HepG2 (cell line): ENCODE measurements around the gene NR5A2. TPM values are rescaled to one million over a fixed set of nuclear protein-coding genes. Genes with fewer than 3 reads are reported as not detected.

ENCODE experiments used
- ATAC-seq: fragments of 200-7000 bp; cut with Tn5 transposase; 3 replicates; pipeline ENCODE4 v1.9.1; 2020; ENCODE audit warnings: mild to moderate bottlenecking, moderate library complexity
- BruUV-seq: library from RNA; stranded (reverse); fragments of 400-500 nt; replicated peaks from 2 replicates; lab custom pipeline; 2021; lab: Mats Ljungman, UMichigan
- CTCF ChIA-PET: fragments of 300-600 bp; formaldehyde crosslinking; extraction: SDS; loops from one replicate; lab custom pipeline; 2021; ENCODE audit warnings: low total read pairs, inconsistent platforms, low intra/inter-chr PET ratio; lab: Yijun Ruan, JAX
- POLR2A ChIA-PET: fragments of 350-600 bp; sonication (Branson Sonifier 250); formaldehyde crosslinking; loops from one replicate; lab custom pipeline; 2020; ENCODE audit warnings: antibody characterized with exemption, inconsistent platforms; lab: Yijun Ruan, JAX
- DNase-seq: peaks from one replicate; pipeline ENCODE4 v3.0.0-alpha.2; 2015; ENCODE audit warnings: low spot score
- FAIRE-seq: peaks from 3 replicates; lab custom pipeline; 2011; peaks lifted over from hg19 to GRCh38; lab: Jason Lieb, UNC
- H2AFZ ChIP-seq: one replicate; pipeline ENCODE4 v1.6.1; 2011; ENCODE audit warnings: low read length, inconsistent platforms
- H3K27ac ChIP-seq: fragments of 300-600 bp; 3 replicates; pipeline ENCODE4 v1.8.0; 2011; ENCODE audit warnings: mixed run types, mild to moderate bottlenecking, mixed read lengths, low read length, inconsistent platforms; ENCODE audit not compliant: insufficient read depth; ENCODE audit errors: extremely low read length
- H3K27me3 ChIP-seq, 2 experiments: fragments of 200-600 bp in 1 of 2; 2 replicates in 1 of 2; 3 replicates in 1 of 2; pipeline versions ENCODE4 v1.6.0 to v1.8.0; 2011; ENCODE audit warnings: low read length in 2 of 2, mild to moderate bottlenecking in 2 of 2, moderate library complexity in 2 of 2, inconsistent platforms in 1 of 2; ENCODE audit not compliant: insufficient read depth in 2 of 2, control insufficient read depth in 1 of 2
- H3K36me3 ChIP-seq, 2 experiments: fragments of 200-600 bp in 1 of 2; replicated peaks in 1 of 2; 2 replicates in 1 of 2; 3 replicates in 1 of 2; pipeline versions ENCODE4 v1.5.1 to v1.8.0; 2011; ENCODE audit warnings: low read length in 2 of 2, inconsistent platforms in 1 of 2; ENCODE audit not compliant: insufficient read depth in 2 of 2, control insufficient read depth in 1 of 2
- H3K4me1 ChIP-seq: 2 replicates; pipeline ENCODE4 v1.5.1; 2012; ENCODE audit warnings: low read length, inconsistent platforms; ENCODE audit not compliant: insufficient read depth
- H3K4me2 ChIP-seq: 2 replicates; pipeline ENCODE4 v1.6.0; 2011; ENCODE audit warnings: low read depth, low read length, inconsistent platforms
- H3K4me3 ChIP-seq, 3 experiments: fragments of 200-600 bp in 1 of 3; sonication (generic), shearing (Covaris generic) in 1 of 3; replicated peaks in 1 of 3; 2 replicates each; pipeline ENCODE4 v1.5.1; 2011 to 2016; ENCODE audit warnings: low read length in 3 of 3, inconsistent platforms in 2 of 3, low read depth in 2 of 3, mild to moderate bottlenecking in 2 of 3, control low read depth in 1 of 3, mixed read lengths in 1 of 3; ENCODE audit not compliant: insufficient read depth in 1 of 3
- H3K79me2 ChIP-seq: one replicate; pipeline ENCODE4 v1.6.1; 2011; ENCODE audit warnings: low read length, inconsistent platforms; ENCODE audit not compliant: insufficient read depth
- H3K9ac ChIP-seq: 2 replicates; pipeline ENCODE4 v1.6.0; 2011; ENCODE audit warnings: mild to moderate bottlenecking, low read depth, low read length, inconsistent platforms; ENCODE audit not compliant: insufficient read depth
- H3K9me3 ChIP-seq: 2 replicates; pipeline ENCODE4 v1.5.1; 2012; ENCODE audit warnings: mild to moderate bottlenecking, low read length
- H4K20me1 ChIP-seq: 2 replicates; pipeline ENCODE4 v1.6.0; 2011; ENCODE audit warnings: inconsistent platforms, mild to moderate bottlenecking, low read length, moderate library complexity; ENCODE audit not compliant: insufficient read depth
- MTF2 ChIP-seq: sonication (generic); formaldehyde crosslinking; IDR thresholded peaks from 2 replicates; pipeline ENCODE4 v1.5.0; 2020; ENCODE audit warnings: missing genetic modification reagents, borderline replicate concordance
- NR3C1 ChIP-seq: sonication (generic); formaldehyde crosslinking; IDR thresholded peaks from 2 replicates; pipeline ENCODE4 v1.4.0; 2020; ENCODE audit warnings: missing genetic modification reagents
- in situ Hi-C: cut with HindIII; loops from 2 replicates; pipeline ENCODE4 v1.10.0; 2017; ENCODE audit warnings: low pct_unique_long_range_greater_than_20kb; ENCODE audit not compliant: extremely low pct_ligation_motif_present
- intact Hi-C: fragments of 100-400 bp; cut with micrococcal nuclease; formaldehyde crosslinking; loops from one replicate; pipeline ENCODE4 v1.10.0; 2022; ENCODE audit not compliant: unreplicated experiment
- polyA plus RNA-seq, 8 experiments: library from polyadenylated mRNA; depleted of rRNA in 3 of 8; stranded (reverse) in 7 of 8; unstranded in 1 of 8; fragments of >200 nt; fragmentation: Illumina TruSeq in 4 of 8; extraction: Trizol in 4 of 8; gene quantifications; 2 replicates each; pipeline versions ENCODE4 v1.2.1 to v1.2.3, GENCODE V29; 2011 to 2016; ENCODE audit warnings: low read depth in 4 of 8, missing spikeins in 1 of 8, mixed read lengths in 1 of 8; ENCODE audit not compliant: insufficient read depth in 1 of 8
- total RNA-seq, 5 experiments: library from RNA; depleted of rRNA; stranded (reverse); fragments of >200 nt; fragmentation: Illumina TruSeq; extraction: Trizol; gene quantifications; 2 replicates each; pipeline ENCODE4 v1.2.3, GENCODE V29; 2016; ENCODE audit warnings: low read depth in 1 of 5
- TF ChIP-seq, protein P1 (sequence below): sonication (generic); formaldehyde crosslinking; IDR thresholded peaks from 2 replicates; pipeline ENCODE4 v1.8.0; 2023; ENCODE audit warnings: mild to moderate bottlenecking, missing genetic modification reagents
- TF ChIP-seq, protein P2 (sequence below), 2 experiments: IDR thresholded peaks; 2 replicates each; pipeline ENCODE4 v1.6.1; 2011 to 2012; ENCODE audit warnings: low read length in 2 of 2, borderline replicate concordance in 1 of 2, low read depth in 1 of 2, mild to moderate bottlenecking in 1 of 2, moderate library complexity in 1 of 2
- TF ChIP-seq, protein P3 (sequence below): sonication (generic); formaldehyde crosslinking; IDR thresholded peaks from 2 replicates; pipeline ENCODE4 v1.4.0; 2020; ENCODE audit warnings: mild to moderate bottlenecking, missing genetic modification reagents

NR5A2 gene
- total and polyA plus RNA-seq, 2 of the 13 experiments (the other 11 are each of a cell fraction or from before 2014, with no cell fraction given), result 0.24 to 2.8 TPM

DNA sequence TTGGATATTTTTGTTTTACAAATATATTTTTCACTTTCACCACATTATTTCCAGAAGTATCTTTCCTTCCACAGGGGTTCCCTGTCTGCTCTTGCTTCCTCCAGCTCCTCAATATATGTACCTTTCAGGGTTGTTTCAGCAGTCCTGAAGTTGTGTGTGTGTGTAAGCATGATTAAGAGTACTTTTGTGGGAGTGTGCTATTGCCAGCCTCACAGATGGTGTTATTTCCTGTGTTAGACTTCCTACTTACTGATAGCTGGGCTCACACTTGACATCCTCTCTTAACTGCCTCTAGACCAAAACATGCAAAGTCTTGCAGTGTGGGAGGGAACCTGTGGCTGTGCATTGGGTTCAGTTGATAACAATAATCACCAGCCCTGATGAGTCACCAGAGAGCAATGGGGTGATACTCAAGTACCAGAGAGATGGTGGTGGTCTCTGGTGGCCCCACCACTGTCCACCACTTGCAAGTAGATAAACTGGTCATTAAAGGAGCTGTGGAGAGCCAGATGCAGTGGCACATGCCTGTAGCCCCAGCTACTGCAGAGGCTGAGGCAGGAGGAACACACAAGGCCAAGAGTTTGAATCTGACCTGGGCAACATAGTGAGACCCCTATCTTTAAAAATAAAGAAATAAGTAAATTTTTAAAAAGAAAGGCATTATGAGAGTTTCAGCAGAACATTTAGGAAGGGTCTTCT, 126.7 kb downstream of the NR5A2 start (continued):
- TF ChIP-seq, protein P1, sequence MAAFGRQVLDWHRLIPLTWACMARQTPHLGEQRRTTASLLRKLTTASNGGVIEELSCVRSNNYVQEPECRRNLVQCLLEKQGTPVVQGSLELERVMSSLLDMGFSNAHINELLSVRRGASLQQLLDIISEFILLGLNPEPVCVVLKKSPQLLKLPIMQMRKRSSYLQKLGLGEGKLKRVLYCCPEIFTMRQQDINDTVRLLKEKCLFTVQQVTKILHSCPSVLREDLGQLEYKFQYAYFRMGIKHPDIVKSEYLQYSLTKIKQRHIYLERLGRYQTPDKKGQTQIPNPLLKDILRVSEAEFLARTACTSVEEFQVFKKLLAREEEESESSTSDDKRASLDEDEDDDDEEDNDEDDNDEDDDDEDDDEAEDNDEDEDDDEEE (CRISPR knock-in tag), result no peak
- TF ChIP-seq, protein P2, sequence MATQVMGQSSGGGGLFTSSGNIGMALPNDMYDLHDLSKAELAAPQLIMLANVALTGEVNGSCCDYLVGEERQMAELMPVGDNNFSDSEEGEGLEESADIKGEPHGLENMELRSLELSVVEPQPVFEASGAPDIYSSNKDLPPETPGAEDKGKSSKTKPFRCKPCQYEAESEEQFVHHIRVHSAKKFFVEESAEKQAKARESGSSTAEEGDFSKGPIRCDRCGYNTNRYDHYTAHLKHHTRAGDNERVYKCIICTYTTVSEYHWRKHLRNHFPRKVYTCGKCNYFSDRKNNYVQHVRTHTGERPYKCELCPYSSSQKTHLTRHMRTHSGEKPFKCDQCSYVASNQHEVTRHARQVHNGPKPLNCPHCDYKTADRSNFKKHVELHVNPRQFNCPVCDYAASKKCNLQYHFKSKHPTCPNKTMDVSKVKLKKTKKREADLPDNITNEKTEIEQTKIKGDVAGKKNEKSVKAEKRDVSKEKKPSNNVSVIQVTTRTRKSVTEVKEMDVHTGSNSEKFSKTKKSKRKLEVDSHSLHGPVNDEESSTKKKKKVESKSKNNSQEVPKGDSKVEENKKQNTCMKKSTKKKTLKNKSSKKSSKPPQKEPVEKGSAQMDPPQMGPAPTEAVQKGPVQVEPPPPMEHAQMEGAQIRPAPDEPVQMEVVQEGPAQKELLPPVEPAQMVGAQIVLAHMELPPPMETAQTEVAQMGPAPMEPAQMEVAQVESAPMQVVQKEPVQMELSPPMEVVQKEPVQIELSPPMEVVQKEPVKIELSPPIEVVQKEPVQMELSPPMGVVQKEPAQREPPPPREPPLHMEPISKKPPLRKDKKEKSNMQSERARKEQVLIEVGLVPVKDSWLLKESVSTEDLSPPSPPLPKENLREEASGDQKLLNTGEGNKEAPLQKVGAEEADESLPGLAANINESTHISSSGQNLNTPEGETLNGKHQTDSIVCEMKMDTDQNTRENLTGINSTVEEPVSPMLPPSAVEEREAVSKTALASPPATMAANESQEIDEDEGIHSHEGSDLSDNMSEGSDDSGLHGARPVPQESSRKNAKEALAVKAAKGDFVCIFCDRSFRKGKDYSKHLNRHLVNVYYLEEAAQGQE (IDR thresholded peaks at IDR 0.05; ENCODE audit: borderline replicate concordance in 1 of 2, low read depth in 1 of 2, low read length in 2 of 2), result no peak

DNA sequence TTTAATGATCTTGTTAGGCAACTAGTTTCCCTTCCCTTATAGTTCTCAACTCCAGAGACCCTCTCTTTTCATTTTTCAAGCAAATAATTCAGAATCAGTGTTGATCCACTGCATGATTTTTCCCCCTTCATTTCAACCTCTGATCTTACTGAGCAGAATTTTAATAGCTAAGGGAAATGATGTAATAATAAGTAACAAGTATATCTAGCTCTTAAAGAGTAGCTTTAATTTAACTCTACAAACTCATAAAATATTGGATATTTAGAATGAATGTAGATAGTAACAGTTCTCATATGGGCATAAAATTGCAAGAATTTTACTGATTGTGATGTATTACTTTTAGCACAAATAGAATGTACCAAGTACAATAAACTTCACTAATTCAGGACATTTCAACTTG, 130.2 kb downstream of the NR5A2 start:
- no peaks in the 10 kb centered on the region for H3K4me1 ChIP-seq
- no peak overlapping the region for H3K4me3 ChIP-seq
- no peaks in the 10 kb centered on the region for H4K20me1 ChIP-seq
- FAIRE-seq, result no peak
- BruUV-seq, result no TSS peak
- no peaks in the 10 kb centered on the region for H3K27me3 ChIP-seq
- no peak for ATAC-seq
- H3K9me3 ChIP-seq, result no peaks in the 10 kb centered on the region
- intact Hi-C loops, result no loop called here
- no peaks in the 10 kb centered on the region for H3K36me3 ChIP-seq
- H3K27ac ChIP-seq, result no peak overlapping the region
- no peak overlapping the region for H3K4me2 ChIP-seq
- H3K79me2 ChIP-seq, result no peaks in the 10 kb centered on the region
- DNase-seq, result no peak
- no peak overlapping the region for H2AFZ ChIP-seq
- ChIA-PET CTCF (no interaction called here), POLR2A (no interaction called here)
- in situ Hi-C loops, result no loop called here
- no peak overlapping the region for H3K9ac ChIP-seq
- TF ChIP-seq MTF2 (CRISPR knock-in tag), result no peak
- no peak for TF ChIP-seq NR3C1
- TF ChIP-seq, protein P3, sequence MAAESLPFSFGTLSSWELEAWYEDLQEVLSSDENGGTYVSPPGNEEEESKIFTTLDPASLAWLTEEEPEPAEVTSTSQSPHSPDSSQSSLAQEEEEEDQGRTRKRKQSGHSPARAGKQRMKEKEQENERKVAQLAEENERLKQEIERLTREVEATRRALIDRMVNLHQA, result no peak
